ENCODE measurements around the gene SUPT6H. TPM values are rescaled to one million over a fixed set of nuclear protein-coding genes. Genes with fewer than 3 reads are reported as not detected.

The SUPT6H gene
- total RNA-seq, 1 experiment from 2014 or later, result 61.3 TPM

DNA sequence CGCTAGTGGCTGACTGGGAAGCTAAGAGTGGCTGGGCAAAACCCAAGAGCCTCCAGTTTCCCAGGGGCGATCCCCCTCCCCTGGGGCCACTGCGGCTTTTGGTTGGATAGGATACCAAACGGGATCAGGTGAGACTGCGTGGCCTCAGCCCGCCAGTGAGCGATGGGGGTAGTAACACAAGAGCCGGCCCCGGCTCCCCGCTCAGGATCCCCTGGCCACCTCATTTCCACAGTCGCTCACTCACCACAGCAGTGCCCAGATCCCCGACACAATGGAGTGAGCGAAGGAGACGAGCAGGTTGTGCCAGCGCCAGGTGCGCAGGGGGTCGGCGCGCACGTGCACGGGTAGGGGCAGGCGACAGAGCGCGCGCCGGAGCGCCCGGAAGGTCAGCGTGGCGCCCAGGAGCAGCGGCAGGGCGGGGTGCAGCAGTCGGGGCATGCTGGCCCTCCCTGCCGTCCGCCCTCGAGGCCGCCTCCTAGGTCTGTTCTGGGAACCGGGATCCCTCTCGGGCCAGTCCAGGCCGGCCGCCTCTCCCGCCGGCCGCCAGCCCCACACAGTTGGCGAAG lies 63.7 kb downstream of the SUPT6H start (continued):
- TF ChIP-seq NFATC4 (CRISPR knock-in tag; IDR thresholded peaks at IDR 0.05), result peak; percentile 98
- TF ChIP-seq NFE2L1 (CRISPR knock-in tag; IDR thresholded peaks at IDR 0.05), result no peak
- TF ChIP-seq NR2C2 (CRISPR knock-in tag; IDR thresholded peaks at IDR 0.05), result no peak
- TF ChIP-seq, protein P1, sequence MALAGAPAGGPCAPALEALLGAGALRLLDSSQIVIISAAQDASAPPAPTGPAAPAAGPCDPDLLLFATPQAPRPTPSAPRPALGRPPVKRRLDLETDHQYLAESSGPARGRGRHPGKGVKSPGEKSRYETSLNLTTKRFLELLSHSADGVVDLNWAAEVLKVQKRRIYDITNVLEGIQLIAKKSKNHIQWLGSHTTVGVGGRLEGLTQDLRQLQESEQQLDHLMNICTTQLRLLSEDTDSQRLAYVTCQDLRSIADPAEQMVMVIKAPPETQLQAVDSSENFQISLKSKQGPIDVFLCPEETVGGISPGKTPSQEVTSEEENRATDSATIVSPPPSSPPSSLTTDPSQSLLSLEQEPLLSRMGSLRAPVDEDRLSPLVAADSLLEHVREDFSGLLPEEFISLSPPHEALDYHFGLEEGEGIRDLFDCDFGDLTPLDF (CRISPR knock-in tag; IDR thresholded peaks at IDR 0.05), result peak; percentile 82
- TF ChIP-seq SOX15 (CRISPR knock-in tag; IDR thresholded peaks at IDR 0.05), result no peak
- TF ChIP-seq ELF4 (CRISPR knock-in tag; IDR thresholded peaks at IDR 0.05; ENCODE audit: low read depth), result no peak
- TF ChIP-seq NR3C1 (CRISPR knock-in tag; conservative IDR thresholded peaks at IDR 0.05; ENCODE audit: low read depth), result no peak
- peak; percentile 67; the same call in 1 of the 2 replicates for TF ChIP-seq TCF7 (CRISPR knock-in tag; IDR thresholded peaks at IDR 0.05; ENCODE audit: low read depth)
- TF ChIP-seq SP1 (CRISPR knock-in tag; conservative IDR thresholded peaks at IDR 0.05), result peak; percentile 52
- TF ChIP-seq GRHL2 (CRISPR knock-in tag; IDR thresholded peaks at IDR 0.05; ENCODE audit: insufficient replicate concordance, severe bottlenecking), result no peak
- no peak for TF ChIP-seq TEAD4 (CRISPR knock-in tag; IDR thresholded peaks at IDR 0.05)
- TF ChIP-seq, protein P2, sequence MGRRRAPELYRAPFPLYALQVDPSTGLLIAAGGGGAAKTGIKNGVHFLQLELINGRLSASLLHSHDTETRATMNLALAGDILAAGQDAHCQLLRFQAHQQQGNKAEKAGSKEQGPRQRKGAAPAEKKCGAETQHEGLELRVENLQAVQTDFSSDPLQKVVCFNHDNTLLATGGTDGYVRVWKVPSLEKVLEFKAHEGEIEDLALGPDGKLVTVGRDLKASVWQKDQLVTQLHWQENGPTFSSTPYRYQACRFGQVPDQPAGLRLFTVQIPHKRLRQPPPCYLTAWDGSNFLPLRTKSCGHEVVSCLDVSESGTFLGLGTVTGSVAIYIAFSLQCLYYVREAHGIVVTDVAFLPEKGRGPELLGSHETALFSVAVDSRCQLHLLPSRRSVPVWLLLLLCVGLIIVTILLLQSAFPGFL (CRISPR knock-in tag; IDR thresholded peaks at IDR 0.05; ENCODE audit: borderline replicate concordance), result no peak; the same call in 1 of the 2 replicates
- TF ChIP-seq, protein P3, sequence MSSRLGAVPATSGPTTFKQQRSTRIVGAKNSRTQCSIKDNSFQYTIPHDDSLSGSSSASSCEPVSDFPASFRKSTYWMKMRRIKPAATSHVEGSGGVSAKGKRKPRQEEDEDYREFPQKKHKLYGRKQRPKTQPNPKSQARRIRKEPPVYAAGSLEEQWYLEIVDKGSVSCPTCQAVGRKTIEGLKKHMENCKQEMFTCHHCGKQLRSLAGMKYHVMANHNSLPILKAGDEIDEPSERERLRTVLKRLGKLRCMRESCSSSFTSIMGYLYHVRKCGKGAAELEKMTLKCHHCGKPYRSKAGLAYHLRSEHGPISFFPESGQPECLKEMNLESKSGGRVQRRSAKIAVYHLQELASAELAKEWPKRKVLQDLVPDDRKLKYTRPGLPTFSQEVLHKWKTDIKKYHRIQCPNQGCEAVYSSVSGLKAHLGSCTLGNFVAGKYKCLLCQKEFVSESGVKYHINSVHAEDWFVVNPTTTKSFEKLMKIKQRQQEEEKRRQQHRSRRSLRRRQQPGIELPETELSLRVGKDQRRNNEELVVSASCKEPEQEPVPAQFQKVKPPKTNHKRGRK (CRISPR knock-in tag; IDR thresholded peaks at IDR 0.05; ENCODE audit: borderline replicate concordance), result no peak
- TF ChIP-seq, protein P4, sequence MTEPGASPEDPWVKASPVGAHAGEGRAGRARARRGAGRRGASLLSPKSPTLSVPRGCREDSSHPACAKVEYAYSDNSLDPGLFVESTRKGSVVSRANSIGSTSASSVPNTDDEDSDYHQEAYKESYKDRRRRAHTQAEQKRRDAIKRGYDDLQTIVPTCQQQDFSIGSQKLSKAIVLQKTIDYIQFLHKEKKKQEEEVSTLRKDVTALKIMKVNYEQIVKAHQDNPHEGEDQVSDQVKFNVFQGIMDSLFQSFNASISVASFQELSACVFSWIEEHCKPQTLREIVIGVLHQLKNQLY (CRISPR knock-in tag; IDR thresholded peaks at IDR 0.05), result peak; percentile 48; the same call in 1 of the 2 replicates
- peak; percentile 89 for TF ChIP-seq MYBL2 (CRISPR knock-in tag; IDR thresholded peaks at IDR 0.05)
- peak; percentile 90; the same call in 1 of the 2 replicates for TF ChIP-seq KAT7 (CRISPR knock-in tag; IDR thresholded peaks at IDR 0.05; ENCODE audit: borderline replicate concordance)
- 0 out of 2 replicates have a peak, but pooled peaks have one; percentile 48 for TF ChIP-seq IRF2 (CRISPR knock-in tag; IDR thresholded peaks at IDR 0.05; ENCODE audit: borderline replicate concordance, low read depth)
- TF ChIP-seq, protein P5, sequence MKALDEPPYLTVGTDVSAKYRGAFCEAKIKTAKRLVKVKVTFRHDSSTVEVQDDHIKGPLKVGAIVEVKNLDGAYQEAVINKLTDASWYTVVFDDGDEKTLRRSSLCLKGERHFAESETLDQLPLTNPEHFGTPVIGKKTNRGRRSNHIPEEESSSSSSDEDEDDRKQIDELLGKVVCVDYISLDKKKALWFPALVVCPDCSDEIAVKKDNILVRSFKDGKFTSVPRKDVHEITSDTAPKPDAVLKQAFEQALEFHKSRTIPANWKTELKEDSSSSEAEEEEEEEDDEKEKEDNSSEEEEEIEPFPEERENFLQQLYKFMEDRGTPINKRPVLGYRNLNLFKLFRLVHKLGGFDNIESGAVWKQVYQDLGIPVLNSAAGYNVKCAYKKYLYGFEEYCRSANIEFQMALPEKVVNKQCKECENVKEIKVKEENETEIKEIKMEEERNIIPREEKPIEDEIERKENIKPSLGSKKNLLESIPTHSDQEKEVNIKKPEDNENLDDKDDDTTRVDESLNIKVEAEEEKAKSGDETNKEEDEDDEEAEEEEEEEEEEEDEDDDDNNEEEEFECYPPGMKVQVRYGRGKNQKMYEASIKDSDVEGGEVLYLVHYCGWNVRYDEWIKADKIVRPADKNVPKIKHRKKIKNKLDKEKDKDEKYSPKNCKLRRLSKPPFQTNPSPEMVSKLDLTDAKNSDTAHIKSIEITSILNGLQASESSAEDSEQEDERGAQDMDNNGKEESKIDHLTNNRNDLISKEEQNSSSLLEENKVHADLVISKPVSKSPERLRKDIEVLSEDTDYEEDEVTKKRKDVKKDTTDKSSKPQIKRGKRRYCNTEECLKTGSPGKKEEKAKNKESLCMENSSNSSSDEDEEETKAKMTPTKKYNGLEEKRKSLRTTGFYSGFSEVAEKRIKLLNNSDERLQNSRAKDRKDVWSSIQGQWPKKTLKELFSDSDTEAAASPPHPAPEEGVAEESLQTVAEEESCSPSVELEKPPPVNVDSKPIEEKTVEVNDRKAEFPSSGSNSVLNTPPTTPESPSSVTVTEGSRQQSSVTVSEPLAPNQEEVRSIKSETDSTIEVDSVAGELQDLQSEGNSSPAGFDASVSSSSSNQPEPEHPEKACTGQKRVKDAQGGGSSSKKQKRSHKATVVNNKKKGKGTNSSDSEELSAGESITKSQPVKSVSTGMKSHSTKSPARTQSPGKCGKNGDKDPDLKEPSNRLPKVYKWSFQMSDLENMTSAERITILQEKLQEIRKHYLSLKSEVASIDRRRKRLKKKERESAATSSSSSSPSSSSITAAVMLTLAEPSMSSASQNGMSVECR (CRISPR knock-in tag; IDR thresholded peaks at IDR 0.05; ENCODE audit: borderline replicate concordance), result no peak; the same call in 1 of the 2 replicates
- TF ChIP-seq, protein P6, sequence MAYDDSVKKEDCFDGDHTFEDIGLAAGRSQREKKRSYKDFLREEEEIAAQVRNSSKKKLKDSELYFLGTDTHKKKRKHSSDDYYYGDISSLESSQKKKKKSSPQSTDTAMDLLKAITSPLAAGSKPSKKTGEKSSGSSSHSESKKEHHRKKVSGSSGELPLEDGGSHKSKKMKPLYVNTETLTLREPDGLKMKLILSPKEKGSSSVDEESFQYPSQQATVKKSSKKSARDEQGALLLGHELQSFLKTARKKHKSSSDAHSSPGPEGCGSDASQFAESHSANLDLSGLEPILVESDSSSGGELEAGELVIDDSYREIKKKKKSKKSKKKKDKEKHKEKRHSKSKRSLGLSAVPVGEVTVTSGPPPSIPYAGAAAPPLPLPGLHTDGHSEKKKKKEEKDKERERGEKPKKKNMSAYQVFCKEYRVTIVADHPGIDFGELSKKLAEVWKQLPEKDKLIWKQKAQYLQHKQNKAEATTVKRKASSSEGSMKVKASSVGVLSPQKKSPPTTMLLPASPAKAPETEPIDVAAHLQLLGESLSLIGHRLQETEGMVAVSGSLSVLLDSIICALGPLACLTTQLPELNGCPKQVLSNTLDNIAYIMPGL (CRISPR knock-in tag; IDR thresholded peaks at IDR 0.05), result peak; percentile 13; the same call in 1 of the 2 replicates
- no peak for TF ChIP-seq ZNF263 (CRISPR knock-in tag; IDR thresholded peaks at IDR 0.05; ENCODE audit: low read depth)
- TF ChIP-seq, protein P7, sequence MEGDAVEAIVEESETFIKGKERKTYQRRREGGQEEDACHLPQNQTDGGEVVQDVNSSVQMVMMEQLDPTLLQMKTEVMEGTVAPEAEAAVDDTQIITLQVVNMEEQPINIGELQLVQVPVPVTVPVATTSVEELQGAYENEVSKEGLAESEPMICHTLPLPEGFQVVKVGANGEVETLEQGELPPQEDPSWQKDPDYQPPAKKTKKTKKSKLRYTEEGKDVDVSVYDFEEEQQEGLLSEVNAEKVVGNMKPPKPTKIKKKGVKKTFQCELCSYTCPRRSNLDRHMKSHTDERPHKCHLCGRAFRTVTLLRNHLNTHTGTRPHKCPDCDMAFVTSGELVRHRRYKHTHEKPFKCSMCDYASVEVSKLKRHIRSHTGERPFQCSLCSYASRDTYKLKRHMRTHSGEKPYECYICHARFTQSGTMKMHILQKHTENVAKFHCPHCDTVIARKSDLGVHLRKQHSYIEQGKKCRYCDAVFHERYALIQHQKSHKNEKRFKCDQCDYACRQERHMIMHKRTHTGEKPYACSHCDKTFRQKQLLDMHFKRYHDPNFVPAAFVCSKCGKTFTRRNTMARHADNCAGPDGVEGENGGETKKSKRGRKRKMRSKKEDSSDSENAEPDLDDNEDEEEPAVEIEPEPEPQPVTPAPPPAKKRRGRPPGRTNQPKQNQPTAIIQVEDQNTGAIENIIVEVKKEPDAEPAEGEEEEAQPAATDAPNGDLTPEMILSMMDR (IDR thresholded peaks at IDR 0.05), result no peak
- TF ChIP-seq, protein P8, sequence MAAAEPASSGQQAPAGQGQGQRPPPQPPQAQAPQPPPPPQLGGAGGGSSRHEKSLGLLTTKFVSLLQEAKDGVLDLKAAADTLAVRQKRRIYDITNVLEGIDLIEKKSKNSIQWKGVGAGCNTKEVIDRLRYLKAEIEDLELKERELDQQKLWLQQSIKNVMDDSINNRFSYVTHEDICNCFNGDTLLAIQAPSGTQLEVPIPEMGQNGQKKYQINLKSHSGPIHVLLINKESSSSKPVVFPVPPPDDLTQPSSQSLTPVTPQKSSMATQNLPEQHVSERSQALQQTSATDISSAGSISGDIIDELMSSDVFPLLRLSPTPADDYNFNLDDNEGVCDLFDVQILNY (CRISPR knock-in tag; IDR thresholded peaks at IDR 0.05), result peak; percentile 71
- TF ChIP-seq, protein P9, sequence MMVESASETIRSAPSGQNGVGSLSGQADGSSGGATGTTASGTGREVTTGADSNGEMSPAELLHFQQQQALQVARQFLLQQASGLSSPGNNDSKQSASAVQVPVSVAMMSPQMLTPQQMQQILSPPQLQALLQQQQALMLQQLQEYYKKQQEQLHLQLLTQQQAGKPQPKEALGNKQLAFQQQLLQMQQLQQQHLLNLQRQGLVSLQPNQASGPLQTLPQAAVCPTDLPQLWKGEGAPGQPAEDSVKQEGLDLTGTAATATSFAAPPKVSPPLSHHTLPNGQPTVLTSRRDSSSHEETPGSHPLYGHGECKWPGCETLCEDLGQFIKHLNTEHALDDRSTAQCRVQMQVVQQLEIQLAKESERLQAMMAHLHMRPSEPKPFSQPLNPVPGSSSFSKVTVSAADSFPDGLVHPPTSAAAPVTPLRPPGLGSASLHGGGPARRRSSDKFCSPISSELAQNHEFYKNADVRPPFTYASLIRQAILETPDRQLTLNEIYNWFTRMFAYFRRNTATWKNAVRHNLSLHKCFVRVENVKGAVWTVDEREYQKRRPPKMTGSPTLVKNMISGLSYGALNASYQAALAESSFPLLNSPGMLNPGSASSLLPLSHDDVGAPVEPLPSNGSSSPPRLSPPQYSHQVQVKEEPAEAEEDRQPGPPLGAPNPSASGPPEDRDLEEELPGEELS (CRISPR knock-in tag; IDR thresholded peaks at IDR 0.05), result peak; percentile 91
